ENCODE data around the gene METTL25. TPM values are rescaled to one million over a fixed set of nuclear protein-coding genes. Genes with fewer than 3 reads are reported as not detected.

The METTL25 gene
- total and polyA plus RNA-seq, 4 donors = 2.6 to 25.1 (median 8.6) TPM

GRCh38 chr12:82325540-82326336, 32.6 kb upstream of the METTL25 start:
- 64 to 65% methylated on average over 4 of the region's 4 CpGs for WGBS, 2 donors
- ATAC-seq (ENCODE audit: insufficient read depth, low FRiP score) = no peak
- Histone ChIP-seq H3K27ac (ENCODE audit: low read depth in 1 of 2, low read length in 1 of 2) (no peak overlapping the region), H3K9me3 (ENCODE audit: control insufficient read depth in 4 of 4, insufficient read depth in 3 of 4, low read length in 3 of 4) (no peaks in the 10 kb centered on the region), H3K27me3 (ENCODE audit: control insufficient read depth in 3 of 3, insufficient read depth in 3 of 3, low read length in 2 of 3) (no peaks in the 10 kb centered on the region), H3K36me3 (ENCODE audit: control insufficient read depth in 4 of 4, insufficient read depth in 4 of 4, low read length in 4 of 4) (no peaks in the 10 kb centered on the region), H3K9ac (ENCODE audit: insufficient read depth in 1 of 2, low read length in 2 of 2) (no peak overlapping the region), H3K4me3 (no peak overlapping the region), H3K4me1 (ENCODE audit: control insufficient read depth in 5 of 5, insufficient read depth in 5 of 5, low read length in 5 of 5) (no peaks in the 10 kb centered on the region)
- no peak for DNase-seq
- no peak for TF ChIP-seq CTCF (IDR thresholded peaks at IDR 0.05; ENCODE audit: control extremely low read depth, extremely low read depth)

- Histone ChIP-seq H3K9ac (ENCODE audit: insufficient read depth in 1 of 2, low read length in 2 of 2) (no peak overlapping the region), H3K36me3 (ENCODE audit: control insufficient read depth in 4 of 4, insufficient read depth in 4 of 4, low read length in 4 of 4) (no peaks in the 10 kb centered on the region), H3K27me3 (ENCODE audit: control insufficient read depth in 3 of 3, insufficient read depth in 3 of 3, low read length in 2 of 3) (no peaks in the 10 kb centered on the region), H3K4me1 (ENCODE audit: control insufficient read depth in 5 of 5, insufficient read depth in 5 of 5, low read length in 5 of 5) (no peaks in the 10 kb centered on the region), H3K27ac (ENCODE audit: low read depth in 1 of 2, low read length in 1 of 2) (no peak overlapping the region), H3K9me3 (ENCODE audit: control insufficient read depth in 4 of 4, insufficient read depth in 3 of 4, low read length in 3 of 4) (no peaks in the 10 kb centered on the region), H3K4me3 (no peak overlapping the region)
- ATAC-seq (ENCODE audit: insufficient read depth, low FRiP score) (no peak), DNase-seq (peak in 2 of 3 donors; percentile 24 to 43)
- TF ChIP-seq CTCF (IDR thresholded peaks at IDR 0.05; ENCODE audit: control extremely low read depth, extremely low read depth) = no peak
- 8 to 27% methylated on average over 1 of the region's 1 CpG for WGBS, 2 donors
Observed at GRCh38 chr12:82326905-82327503, 31.3 kb upstream of the METTL25 start.

GRCh38 chr12:82327861-82328260, 30.5 kb upstream of the METTL25 start:
- WGBS, 2 donors = 72 to 84% methylated on average over 1 of the region's 1 CpG
- Histone ChIP-seq H3K4me1 (ENCODE audit: control insufficient read depth in 5 of 5, insufficient read depth in 5 of 5, low read length in 5 of 5) (no peaks in the 10 kb centered on the region), H3K27me3 (ENCODE audit: control insufficient read depth in 3 of 3, insufficient read depth in 3 of 3, low read length in 2 of 3) (no peaks in the 10 kb centered on the region), H3K9ac (ENCODE audit: insufficient read depth in 1 of 2, low read length in 2 of 2) (peak overlapping the region in 1 of 2 donors; percentile 4), H3K4me3 (no peak overlapping the region), H3K36me3 (ENCODE audit: control insufficient read depth in 4 of 4, insufficient read depth in 4 of 4, low read length in 4 of 4) (no peaks in the 10 kb centered on the region), H3K27ac (ENCODE audit: low read depth in 1 of 2, low read length in 1 of 2) (no peak overlapping the region), H3K9me3 (ENCODE audit: control insufficient read depth in 4 of 4, insufficient read depth in 3 of 4, low read length in 3 of 4) (no peaks in the 10 kb centered on the region)
- ATAC-seq (ENCODE audit: insufficient read depth, low FRiP score) (no peak), DNase-seq (no peak)
- TF ChIP-seq CTCF (IDR thresholded peaks at IDR 0.05; ENCODE audit: control extremely low read depth, extremely low read depth) = no peak
